CD4-positive, alpha-beta T cell (primary cell): ENCODE results near the gene SLC35B4. TPM values are rescaled to one million over a fixed set of nuclear protein-coding genes. Genes with fewer than 3 reads are reported as not detected.

Source experiments
- ATAC-seq: fragments of 200-7000 bp; cut with Tn5 transposase; one replicate; pipeline ENCODE4 v1.10.0; 2022; ENCODE audit warnings: mild to moderate bottlenecking; ENCODE audit not compliant: poor library complexity
- CTCF ChIA-PET: fragments of 350-600 bp; sonication (Branson Sonifier 250); formaldehyde crosslinking; loops from one replicate; lab custom pipeline; 2021; ENCODE audit warnings: antibody characterized with exemption, inconsistent platforms; lab: Charles Lee
- POLR2A ChIA-PET: fragments of 350-600 bp; sonication (Branson Sonifier 250); formaldehyde crosslinking; loops from one replicate; lab custom pipeline; 2021; ENCODE audit warnings: antibody characterized with exemption, inconsistent platforms; lab: Charles Lee
- DNase-seq, 14 experiments: peaks; one replicate each; pipeline ENCODE4 v3.0.0-alpha.2; 2013 to 2020; ENCODE audit warnings: mixed read lengths in 2 of 14
- H3K27ac ChIP-seq, 2 donors: one replicate each; pipeline versions ENCODE4 v1.5.1 to v1.7.0; 2013; ENCODE audit warnings: low read length in 2 of 2, low read depth in 1 of 2, mild to moderate bottlenecking in 1 of 2
- H3K27me3 ChIP-seq, 2 experiments: 1 replicate in 1 of 2; 2 replicates in 1 of 2; pipeline versions ENCODE4 v1.6.1 to v1.7.0; 2013; ENCODE audit warnings: low read length in 2 of 2, control low read depth in 1 of 2, mild to moderate bottlenecking in 1 of 2, moderate library complexity in 1 of 2; ENCODE audit not compliant: insufficient read depth in 2 of 2, control insufficient read depth in 1 of 2
- H3K36me3 ChIP-seq: one replicate; pipeline ENCODE4 v1.6.1; 2013; ENCODE audit warnings: low read length, control low read depth; ENCODE audit not compliant: insufficient read depth
- H3K4me1 ChIP-seq: one replicate; pipeline ENCODE4 v1.6.1; 2013; ENCODE audit warnings: low read length, control low read depth; ENCODE audit not compliant: insufficient read depth
- H3K4me3 ChIP-seq: one replicate; pipeline ENCODE4 v1.5.1; 2013; ENCODE audit warnings: mild to moderate bottlenecking, low read length, moderate library complexity
- H3K9me3 ChIP-seq, 2 experiments: 1 replicate in 1 of 2; 2 replicates in 1 of 2; pipeline versions ENCODE4 v1.6.1 to v1.7.0; 2013; ENCODE audit warnings: low read length in 2 of 2, mild to moderate bottlenecking in 2 of 2, control low read depth in 1 of 2, moderate library complexity in 1 of 2; ENCODE audit not compliant: control insufficient read depth in 1 of 2, insufficient read depth in 1 of 2
- H3K27ac Mint-ChIP-seq: one replicate; pipeline ENCODE4 v1.8.0; 2020; ENCODE audit warnings: mixed read lengths
- H3K27me3 Mint-ChIP-seq: one replicate; pipeline ENCODE4 v1.8.0; 2021; ENCODE audit warnings: mixed read lengths
- H3K36me3 Mint-ChIP-seq: one replicate; pipeline ENCODE4 v1.8.0; 2021; ENCODE audit warnings: low read depth, mixed read lengths
- H3K4me1 Mint-ChIP-seq: one replicate; pipeline ENCODE4 v1.8.0; 2021; ENCODE audit warnings: low read depth, mixed read lengths
- H3K4me3 Mint-ChIP-seq: one replicate; pipeline ENCODE4 v1.8.0; 2020; ENCODE audit warnings: mild to moderate bottlenecking, mixed read lengths
- H3K9me3 Mint-ChIP-seq: one replicate; pipeline ENCODE4 v1.8.0; 2020; ENCODE audit warnings: mixed read lengths
- CTCF ChIP-seq: fragments of 200-600 bp; IDR thresholded peaks from one replicate; pipeline ENCODE4 v1.8.0; 2022; ENCODE audit warnings: antibody characterized with exemption, mild to moderate bottlenecking
- intact Hi-C, 2 experiments: fragments of 100-400 bp; cut with DNase I in 1 of 2; cut with micrococcal nuclease in 1 of 2; formaldehyde crosslinking; loops; one replicate each; pipeline versions ENCODE4 v1.15.1 to v1.9.0; 2023 to 2025; cut with DNase I, micrococcal nuclease
- total RNA-seq, 174 experiments: library from RNA in 2 of 174; stranded (reverse) in 2 of 174; gene quantifications; one replicate each; pipeline ENCODE4 v1.2.3 and lab custom pipeline; 2021 to 2026

The SLC35B4 gene
- total RNA-seq, 2 experiments from 2014 or later, result 5.8 to 7.8 TPM

GRCh38 chr7:134357486-134357885 is 40.8 kb upstream of the SLC35B4 start:
- Mint-ChIP-seq H3K27ac (no peak overlapping the region), H3K9me3 (no peaks in the 10 kb centered on the region), H3K4me3 (no peak overlapping the region), H3K4me1 (no peaks in the 10 kb centered on the region), H3K36me3 (no peaks in the 10 kb centered on the region), H3K27me3 (peaks cover 4% of the 10 kb centered on the region)
- DNase-seq (no peak), ATAC-seq (no peak)
- no peak for TF ChIP-seq CTCF
- Histone ChIP-seq H3K9me3 (no peaks in the 10 kb centered on the region), H3K27me3 (no peaks in the 10 kb centered on the region), H3K27ac (no peak overlapping the region), H3K4me1 (no peaks in the 10 kb centered on the region), H3K36me3 (no peaks in the 10 kb centered on the region), H3K4me3 (no peak overlapping the region)
- POLR2A ChIA-PET, result no interaction called here
- intact Hi-C loops, result loop anchor here in 1 of 2 experiments (5.0 kb wide), 1 partner anchor 215 kb away; no protein-coding TSS in a partner anchor
- CTCF ChIA-PET, result interaction anchor here (1.1 kb wide), 1 partner anchor 9 kb away, joined by 3 read pairs; no protein-coding TSS in a partner anchor

- CTCF ChIA-PET, result no interaction called here
- Mint-ChIP-seq H3K4me1 (no peaks in the 10 kb centered on the region), H3K27me3 (peaks cover 3% of the 10 kb centered on the region), H3K36me3 (no peaks in the 10 kb centered on the region), H3K27ac (no peak overlapping the region), H3K4me3 (no peak overlapping the region), H3K9me3 (no peaks in the 10 kb centered on the region)
- TF ChIP-seq CTCF, result no peak
- no peak for ATAC-seq
- no peak for DNase-seq
- Histone ChIP-seq H3K4me3 (no peak overlapping the region), H3K36me3 (no peaks in the 10 kb centered on the region), H3K9me3 (no peaks in the 10 kb centered on the region), H3K4me1 (no peaks in the 10 kb centered on the region), H3K27ac (no peak overlapping the region), H3K27me3 (no peaks in the 10 kb centered on the region)
- POLR2A ChIA-PET, result no interaction called here
- intact Hi-C loops, result loop anchor here in 1 of 2 experiments (5.0 kb wide), 1 partner anchor 214 kb away; no protein-coding TSS in a partner anchor
Measured at GRCh38 chr7:134356421-134356936, 39.7 kb upstream of the SLC35B4 start.

GRCh38 chr7:134355927-134356326 is 39.2 kb upstream of the SLC35B4 start:
- H3K36me3 Mint-ChIP-seq, result no peaks in the 10 kb centered on the region
- CTCF ChIA-PET, result no interaction called here
- Histone ChIP-seq H3K9me3 (no peaks in the 10 kb centered on the region), H3K27me3 (no peaks in the 10 kb centered on the region), H3K4me1 (no peaks in the 10 kb centered on the region), H3K27ac (no peak overlapping the region), H3K4me3 (no peak overlapping the region), H3K36me3 (no peaks in the 10 kb centered on the region)
- no peak for ATAC-seq
- POLR2A ChIA-PET, result no interaction called here
- no peaks in the 10 kb centered on the region for H3K4me1 Mint-ChIP-seq
- H3K4me3 Mint-ChIP-seq, result no peak overlapping the region
- intact Hi-C loops, result loop anchor here in 1 of 2 experiments (5.0 kb wide), 1 partner anchor 214 kb away; no protein-coding TSS in a partner anchor
- no peak overlapping the region for H3K27ac Mint-ChIP-seq
- DNase-seq, result no peak
- H3K9me3 Mint-ChIP-seq, result no peaks in the 10 kb centered on the region
- peaks cover 3% of the 10 kb centered on the region for H3K27me3 Mint-ChIP-seq
- TF ChIP-seq CTCF, result no peak
